GM15510 (cell line): Measurements from ENCODE around the gene CD3D.

ENCODE experiments used
- POLR2A ChIP-seq: IDR thresholded peaks from 3 replicates; pipeline ENCODE4 v1.6.1; 2011; ENCODE audit warnings: borderline replicate concordance; ENCODE audit not compliant: insufficient read length; ENCODE audit errors: extremely low read depth

CD3D gene

GRCh38 chr11:118318581-118319336, 23.7 kb downstream of the CD3D start:
- no peak for TF ChIP-seq POLR2A

GRCh38 chr11:118318124-118318523, 24.4 kb downstream of the CD3D start:
- TF ChIP-seq POLR2A: no peak

GRCh38 chr11:118314988-118315411, 27.5 kb downstream of the CD3D start:
- TF ChIP-seq POLR2A: no peak

GRCh38 chr11:118313242-118313641, 29.3 kb downstream of the CD3D start:
- no peak for TF ChIP-seq POLR2A

- TF ChIP-seq POLR2A: no peak
Observed at GRCh38 chr11:118312328-118312727, 30.2 kb downstream of the CD3D start.

- TF ChIP-seq POLR2A: no peak
Observed at GRCh38 chr11:118311518-118311917, 31.0 kb downstream of the CD3D start.

- TF ChIP-seq POLR2A: no peak
Observed at GRCh38 chr11:118310781-118311485, 31.6 kb downstream of the CD3D start.

GRCh38 chr11:118310271-118310670, 32.2 kb downstream of the CD3D start:
- no peak for TF ChIP-seq POLR2A

GRCh38 chr11:118306556-118306955, 35.9 kb downstream of the CD3D start:
- no peak for TF ChIP-seq POLR2A

GRCh38 chr11:118305726-118306125, 36.8 kb downstream of the CD3D start:
- TF ChIP-seq POLR2A: no peak

- TF ChIP-seq POLR2A: no peak
Observed at GRCh38 chr11:118304568-118305248, 37.8 kb downstream of the CD3D start, which contains the start of gene CD3E. CD3E (plus strand) TSS chr11:118304730; CDS start chr11:118304953, 223 bp downstream.

GRCh38 chr11:118304227-118304567, 38.3 kb downstream of the CD3D start:
- no peak for TF ChIP-seq POLR2A

GRCh38 chr11:118301600-118302195, 40.8 kb downstream of the CD3D start:
- TF ChIP-seq POLR2A: no peak

- no peak for TF ChIP-seq POLR2A
Observed at GRCh38 chr11:118295815-118296454, 46.6 kb downstream of the CD3D start.
